NCI-H1930 (cell line): Measurements from ENCODE around the gene KIF2B.
"Not testable (repeated sequence)": the region's sequence is repeated elsewhere in the genome, so short reads cannot be mapped to it uniquely, and the experiment has no call there.

Source experiments
- DNase-seq, 2 experiments: peaks; one replicate each; lab custom pipeline; 2025; lab: John Stamatoyannopoulos, UW

Gene KIF2B

GRCh38 chr17:53822764-53823163 lies at the start of gene KIF2B:
KIF2B (plus strand) TSS chr17:53822927; CDS start chr17:53823034, 107 bp downstream.
- DNase-seq, result no peak

DNA sequence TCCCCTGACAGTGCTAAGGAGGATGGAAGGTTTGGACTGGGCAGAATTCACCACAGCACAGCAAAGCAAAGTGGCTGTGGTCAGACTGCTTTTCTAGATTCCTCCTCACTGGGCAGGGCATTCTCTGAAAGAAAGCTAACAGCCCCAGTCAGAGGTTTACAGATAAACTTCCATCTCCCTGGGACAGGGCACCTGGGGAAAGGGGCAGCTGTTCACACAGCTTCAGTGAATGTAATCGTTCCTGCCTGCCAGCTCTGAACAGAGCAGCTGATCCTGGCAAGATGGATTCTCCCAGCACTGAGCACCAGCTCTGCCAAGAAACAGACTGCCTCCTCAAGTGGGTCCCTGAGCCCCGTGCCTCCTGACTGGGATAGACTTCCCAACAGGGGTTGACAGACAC lies 42.4 kb upstream of the KIF2B start:
- DNase-seq, result no peak

DNA sequence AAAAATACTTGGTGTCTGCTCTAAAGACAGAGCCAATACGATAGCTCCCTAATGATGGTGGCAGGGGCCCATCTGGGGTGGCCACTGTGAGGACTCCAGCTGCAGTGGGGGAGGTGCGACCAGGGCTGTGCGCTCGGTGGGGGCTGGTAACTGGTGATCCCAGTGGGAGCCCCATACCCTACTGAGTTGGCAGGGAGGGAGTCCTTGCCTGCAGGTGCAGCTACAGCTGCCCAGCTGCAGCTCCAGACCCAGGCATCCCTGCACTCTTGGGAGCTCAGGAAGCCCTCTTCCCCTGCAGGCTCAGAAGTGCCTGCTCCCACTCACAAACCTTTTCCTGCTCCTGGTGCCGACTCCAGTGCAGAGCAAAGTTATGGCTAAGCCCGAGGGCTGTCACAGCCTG lies 31.2 kb upstream of the KIF2B start:
- no peak for DNase-seq

GRCh38 chr17:53792451-53792850 lies 30.3 kb upstream of the KIF2B start:
- DNase-seq, result no peak

GRCh38 chr17:53792997-53793396 lies 29.7 kb upstream of the KIF2B start:
- DNase-seq, result no peak

DNA sequence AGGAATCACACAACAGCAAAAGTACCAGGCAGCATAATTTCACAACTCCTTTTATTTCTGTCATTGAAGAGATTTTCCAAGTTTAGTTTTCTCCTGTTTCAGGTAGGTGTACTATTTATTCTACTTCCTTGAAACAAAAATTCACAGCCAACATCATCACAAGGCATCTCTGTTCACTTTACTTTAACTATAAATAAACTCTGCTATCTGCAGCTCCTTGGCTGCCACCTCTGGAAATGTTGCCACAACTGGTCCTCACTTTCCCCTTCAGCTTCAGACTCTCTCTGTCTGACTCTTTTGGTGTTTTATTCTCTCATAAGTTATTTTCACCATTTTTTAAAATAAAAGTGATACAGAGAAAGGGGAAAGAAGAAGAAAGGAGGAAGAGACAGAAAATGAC lies 27.9 kb upstream of the KIF2B start:
- DNase-seq, result no peak

DNA sequence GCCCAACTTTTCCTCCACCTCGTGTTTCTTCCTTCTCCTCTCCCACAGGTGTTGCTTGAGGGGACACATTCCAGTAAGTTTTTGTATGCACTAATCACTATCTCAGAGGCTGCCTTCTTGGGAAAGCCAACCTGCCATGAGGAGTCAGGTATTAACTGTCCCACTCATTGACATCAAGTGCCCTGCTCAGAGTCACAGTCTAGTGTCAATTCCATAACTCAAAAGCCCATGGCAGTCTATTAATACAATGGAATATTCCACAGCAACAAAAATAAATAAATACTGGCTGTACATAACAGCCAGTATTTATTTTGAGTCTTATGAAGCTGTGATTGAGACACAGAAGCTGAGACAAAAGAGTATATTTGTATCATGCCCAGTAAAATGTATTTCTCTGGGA lies 26.1 kb upstream of the KIF2B start:
- DNase-seq, result no peak

DNA sequence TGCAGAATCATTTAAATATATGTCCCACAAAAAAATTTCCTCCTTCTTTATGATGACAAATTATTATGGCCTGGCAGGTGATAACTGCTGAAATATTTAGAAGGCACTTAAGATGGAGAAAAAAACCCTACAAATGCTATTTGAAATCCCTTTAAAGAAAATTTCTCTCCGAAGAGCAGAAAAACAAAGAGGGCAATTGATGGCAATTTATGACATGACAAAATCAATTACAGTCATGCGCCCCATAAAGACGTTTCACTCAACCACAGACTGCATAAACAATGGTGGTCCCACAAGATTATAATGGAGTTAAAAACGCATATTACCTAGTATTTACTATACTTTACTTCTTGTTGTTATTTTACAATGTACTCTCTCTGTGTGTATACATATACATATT lies 25.2 kb upstream of the KIF2B start:
- DNase-seq, result no peak

DNA sequence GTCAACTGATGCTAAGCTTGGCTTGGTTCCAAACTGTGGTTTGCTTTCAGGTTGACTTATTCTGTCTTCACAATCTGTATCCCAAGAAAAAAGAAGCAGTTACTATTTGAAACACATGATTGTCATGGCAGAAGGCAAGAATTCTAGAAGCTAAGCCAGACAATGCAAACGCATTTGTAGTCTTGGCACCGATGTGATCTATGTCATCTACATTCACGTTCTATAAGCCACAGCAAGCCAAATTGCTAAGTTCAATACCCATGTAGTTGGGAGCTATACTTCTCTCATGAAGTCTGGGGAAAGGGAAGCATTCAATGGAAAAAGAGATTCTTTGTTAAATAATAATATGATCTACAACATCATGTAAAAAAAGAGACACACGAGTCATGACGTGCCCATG lies 18.3 kb upstream of the KIF2B start:
- no peak for DNase-seq

- no peak for DNase-seq
These were observed 16.3 kb upstream of the KIF2B start for GRCh38 chr17:53806473-53806872.

DNA sequence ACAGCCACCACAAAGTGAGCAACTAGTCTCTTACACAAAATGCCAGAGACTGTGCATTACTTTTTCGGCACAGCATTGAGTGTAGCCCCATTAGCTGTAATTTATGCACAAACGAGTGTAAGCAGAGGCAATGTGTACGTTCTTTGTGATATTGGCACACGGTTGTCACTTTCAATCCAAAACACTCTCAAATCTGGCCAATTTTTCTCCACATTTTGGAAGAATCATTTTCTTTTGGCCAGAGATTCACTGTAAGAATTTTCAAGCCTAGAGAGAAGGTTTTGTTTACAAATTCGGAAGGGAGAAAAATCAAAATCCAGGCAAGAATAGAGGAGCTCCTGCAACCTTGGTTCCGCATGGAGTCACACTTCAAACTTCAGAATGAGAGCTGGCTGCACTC lies 15.4 kb upstream of the KIF2B start:
- no peak for DNase-seq

- DNase-seq, result no peak
These were observed 4.5 kb upstream of the KIF2B start for GRCh38 chr17:53818271-53818670.

DNA sequence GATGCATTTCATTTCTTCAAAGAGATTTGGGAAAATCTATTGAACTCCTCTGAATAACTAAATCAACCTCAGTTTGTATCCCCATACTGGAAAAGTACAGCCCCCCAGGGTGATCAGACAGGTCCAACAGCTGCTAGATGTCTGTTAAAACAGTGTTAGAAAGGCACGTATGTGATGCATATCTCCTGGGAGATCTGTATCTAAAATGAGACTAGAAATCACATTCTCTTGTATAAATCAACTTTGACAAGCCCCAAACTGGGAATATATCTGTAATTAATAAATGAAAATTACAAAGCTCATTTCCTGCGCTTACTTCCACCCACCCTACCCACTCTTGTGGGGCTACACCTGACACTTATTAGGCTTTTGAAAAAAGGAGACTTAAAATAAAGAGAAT lies 3.8 kb upstream of the KIF2B start:
- DNase-seq, result no peak

DNA sequence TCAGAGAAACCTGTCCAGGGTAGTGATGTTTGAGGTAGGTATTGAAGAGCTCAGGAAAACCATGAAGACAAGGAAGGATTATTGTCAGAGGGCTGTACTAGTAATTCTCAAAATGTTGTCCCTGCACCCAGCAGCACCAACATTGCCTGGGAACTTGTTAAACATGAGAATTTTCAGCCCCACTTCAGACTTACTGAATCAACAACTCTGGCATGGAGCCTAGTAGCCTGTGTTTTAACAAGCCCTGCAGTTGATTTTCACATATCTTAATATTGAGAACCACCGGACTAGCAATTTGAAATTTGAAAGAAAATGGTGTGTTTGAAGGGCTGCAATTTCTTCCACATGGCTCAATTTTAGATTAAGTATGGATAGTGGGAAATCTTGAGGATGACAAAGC lies 2.8 kb upstream of the KIF2B start:
- DNase-seq, result no peak

DNA sequence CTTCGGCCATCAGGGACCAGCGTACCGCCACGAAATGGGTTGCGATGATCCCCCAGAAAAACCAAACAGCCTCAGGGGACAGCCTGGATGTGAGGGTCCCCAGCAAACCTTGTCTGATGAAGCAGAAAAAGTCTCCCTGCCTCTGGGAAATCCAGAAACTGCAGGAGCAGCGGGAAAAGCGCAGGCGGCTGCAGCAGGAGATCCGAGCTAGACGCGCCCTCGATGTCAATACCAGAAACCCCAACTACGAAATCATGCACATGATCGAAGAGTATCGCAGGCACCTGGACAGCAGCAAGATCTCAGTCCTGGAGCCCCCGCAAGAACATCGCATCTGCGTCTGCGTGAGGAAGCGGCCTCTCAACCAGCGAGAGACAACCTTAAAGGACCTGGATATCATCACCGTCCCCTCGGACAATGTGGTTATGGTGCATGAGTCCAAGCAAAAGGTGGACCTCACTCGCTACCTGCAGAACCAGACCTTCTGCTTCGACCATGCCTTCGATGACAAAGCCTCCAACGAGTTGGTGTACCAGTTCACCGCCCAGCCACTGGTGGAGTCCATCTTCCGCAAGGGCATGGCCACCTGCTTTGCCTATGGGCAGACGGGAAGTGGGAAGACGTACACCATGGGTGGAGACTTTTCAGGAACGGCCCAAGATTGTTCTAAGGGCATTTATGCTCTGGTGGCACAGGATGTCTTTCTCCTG lies 769 bp downstream of the KIF2B start:
- DNase-seq, result no peak

DNA sequence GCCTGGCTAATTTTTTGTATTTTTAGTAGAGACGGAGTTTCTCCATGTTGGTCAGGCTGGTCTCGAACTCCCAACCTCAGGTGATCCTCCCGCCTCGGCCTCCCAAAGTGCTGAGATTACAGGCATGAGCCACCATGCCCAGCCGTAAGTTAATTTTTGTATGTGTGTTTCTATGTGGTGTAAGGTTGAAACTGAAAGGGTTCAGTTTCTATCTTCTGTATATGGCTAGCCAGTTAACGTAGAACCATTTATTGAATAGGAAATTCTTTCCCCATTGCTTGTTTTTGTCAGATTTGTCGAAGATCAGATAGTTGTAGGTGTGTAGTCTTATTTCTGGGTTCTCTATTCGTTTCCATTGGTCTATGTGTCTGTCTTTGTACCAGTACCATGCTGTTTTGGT lies 12.0 kb downstream of the KIF2B start:
- not testable (repeated sequence) for DNase-seq

GRCh38 chr17:53837131-53837530 lies 14.4 kb downstream of the KIF2B start:
- DNase-seq, result no peak

DNA sequence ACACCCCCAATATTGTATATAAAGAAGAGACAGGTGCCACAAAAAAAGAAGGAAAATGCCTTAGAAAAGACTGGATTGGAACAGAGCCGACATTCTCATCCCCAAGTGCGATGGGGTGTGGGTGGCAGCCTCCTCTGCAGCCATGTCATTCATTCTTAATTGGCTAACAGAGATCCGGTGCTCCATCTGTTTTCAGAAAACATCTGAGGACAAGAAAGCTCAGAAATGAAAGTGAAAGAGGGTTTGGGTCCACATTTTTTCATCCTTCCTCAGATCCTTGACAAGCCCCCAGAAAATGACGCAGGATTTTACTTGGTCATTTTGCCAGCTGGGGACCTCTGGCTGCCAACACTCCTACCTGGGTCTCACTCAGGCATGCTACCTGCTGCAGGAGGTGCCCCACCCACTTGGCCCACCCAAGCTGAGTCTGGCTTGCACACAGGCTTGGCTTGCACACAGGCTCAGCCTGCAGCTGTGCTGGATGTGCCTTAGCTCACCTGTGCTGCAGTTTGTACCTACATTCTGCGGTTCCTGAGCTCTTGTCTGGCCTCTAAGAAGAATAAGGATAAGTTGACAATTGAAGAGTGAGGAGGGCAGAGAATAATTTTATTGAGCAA lies 21.9 kb downstream of the KIF2B start:
- DNase-seq, result no peak

DNA sequence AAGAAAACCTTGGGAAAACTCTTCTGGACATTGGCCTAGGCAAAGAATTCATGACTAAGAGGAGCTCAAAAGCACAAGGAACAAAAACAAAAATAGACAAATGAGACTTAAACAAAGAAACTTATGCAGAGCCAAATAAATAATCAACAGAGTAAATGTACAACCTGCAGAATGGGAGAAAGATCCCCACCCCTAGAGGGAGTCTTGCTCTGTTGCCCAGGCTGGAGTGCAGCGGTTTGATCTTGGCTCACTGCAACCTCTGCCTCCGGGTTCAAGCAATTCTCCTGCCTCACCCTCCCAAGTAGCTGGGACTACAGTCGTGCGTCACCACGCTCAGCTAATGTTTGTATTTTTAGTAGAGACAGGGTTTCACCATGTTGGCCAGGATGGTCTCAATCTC lies 48.4 kb downstream of the KIF2B start:
- not testable (repeated sequence) for DNase-seq
